Hepatocyte (in vitro differentiated cells): Measurements from ENCODE around the gene CCDC9. TPM values are rescaled to one million over a fixed set of nuclear protein-coding genes. Genes with fewer than 3 reads are reported as not detected.
A peak's percentile ranks its signal among the peaks of the same experiment; 100 is the strongest.
"Not testable (repeated sequence)": the region's sequence is repeated elsewhere in the genome, so short reads cannot be mapped to it uniquely, and the experiment has no call there.

ENCODE experiments used
- DNase-seq: peaks from one replicate; pipeline ENCODE4 v3.0.0-alpha.2; 2016; ENCODE audit warnings: low spot score
- H2AFZ ChIP-seq: fragments of 200-600 bp; sonication (generic); 2 replicates; pipeline ENCODE4 v1.6.0; 2016; ENCODE audit warnings: antibody characterized with exemption, mild to moderate bottlenecking
- H3K27ac ChIP-seq: fragments of 200-600 bp; sonication (generic); 2 replicates; pipeline ENCODE4 v1.5.1; 2016; ENCODE audit warnings: mild to moderate bottlenecking
- H3K27me3 ChIP-seq: fragments of 200-600 bp; sonication (generic); 2 replicates; pipeline ENCODE4 v1.6.1; 2016
- H3K36me3 ChIP-seq: fragments of 200-600 bp; sonication (generic); replicated peaks from 2 replicates; pipeline ENCODE4 v1.5.1; 2016; ENCODE audit warnings: low read depth; ENCODE audit not compliant: insufficient read depth
- H3K4me1 ChIP-seq: fragments of 200-600 bp; sonication (generic); 2 replicates; pipeline ENCODE4 v1.5.1; 2016; ENCODE audit warnings: mild to moderate bottlenecking, moderate library complexity; ENCODE audit not compliant: insufficient read depth
- H3K4me2 ChIP-seq: fragments of 200-600 bp; sonication (generic); 2 replicates; pipeline ENCODE4 v1.6.0; 2016
- H3K4me3 ChIP-seq: fragments of 200-600 bp; sonication (generic); 2 replicates; pipeline ENCODE4 v1.5.1; 2016; ENCODE audit warnings: mild to moderate bottlenecking
- H3K79me2 ChIP-seq: fragments of 200-600 bp; sonication (generic); 2 replicates; pipeline ENCODE4 v1.6.0; 2017; ENCODE audit warnings: mild to moderate bottlenecking
- H3K9me2 ChIP-seq: fragments of 200-600 bp; sonication (generic); replicated peaks from 2 replicates; pipeline ENCODE4 v1.6.0; 2017; ENCODE audit warnings: mild to moderate bottlenecking; ENCODE audit not compliant: insufficient read depth
- H3K9me3 ChIP-seq: fragments of 200-600 bp; sonication (generic); 2 replicates; pipeline ENCODE4 v1.5.1; 2016; ENCODE audit warnings: low read depth, mild to moderate bottlenecking
- H4K20me1 ChIP-seq: fragments of 200-600 bp; sonication (generic); 2 replicates; pipeline ENCODE4 v1.6.0; 2016; ENCODE audit warnings: mild to moderate bottlenecking; ENCODE audit not compliant: insufficient read depth, poor library complexity, severe bottlenecking
- CTCF ChIP-seq: fragments of 200-600 bp; sonication (generic); IDR thresholded peaks from 2 replicates; pipeline ENCODE4 v1.5.1; 2016; ENCODE audit warnings: antibody characterized with exemption, mild to moderate bottlenecking; ENCODE audit not compliant: poor library complexity
- EZH2 ChIP-seq: fragments of 200-600 bp; sonication (generic); IDR thresholded peaks from 2 replicates; pipeline ENCODE4 v1.6.1; 2016; ENCODE audit warnings: antibody characterized with exemption, mild to moderate bottlenecking, borderline replicate concordance
- EZH2phosphoT487 ChIP-seq: fragments of 200-600 bp; sonication (generic); IDR thresholded peaks from one replicate; pipeline ENCODE4 v1.6.1; 2018; ENCODE audit warnings: antibody characterized with exemption, mild to moderate bottlenecking, low read depth, moderate library complexity; ENCODE audit not compliant: unreplicated experiment, severe bottlenecking
- WGBS: methylation state at CpG from one replicate; pipeline ENCODE4 v1.1.6; 2016; ENCODE audit warnings: low lambda C conversion rate; ENCODE audit errors: missing lambda C conversion rate; 5-methylcytosine and 5-hydroxymethylcytosine counted together
- polyA plus RNA-seq: library from polyadenylated mRNA; unstranded; fragments of >200 nt; fragmentation: Nextera tagmentation; extraction: Ambion mirVana; gene quantifications from 2 replicates; pipeline ENCODE4 v1.2.1, GENCODE V29; 2016
- total RNA-seq: library from RNA; depleted of rRNA; stranded (reverse); fragments of >200 nt; gene quantifications from 2 replicates; pipeline ENCODE4 v1.2.3, GENCODE V29; 2014

Gene CCDC9
- total and polyA plus RNA-seq, 2 experiments from 2014 or later = 7.9 to 13.0 TPM

GRCh38 chr19:47274891-47275761 lies 18.8 kb downstream of the CCDC9 start:
- H3K9me2 ChIP-seq = no peaks in the 10 kb centered on the region
- peaks cover 9% of the 10 kb centered on the region for H3K79me2 ChIP-seq
- peaks cover 10% of the 10 kb centered on the region for H4K20me1 ChIP-seq
- H3K36me3 ChIP-seq = no peaks in the 10 kb centered on the region
- no peaks in the 10 kb centered on the region for H3K9me3 ChIP-seq
- TF ChIP-seq CTCF (no peak), EZH2phosphoT487 (no peak), EZH2 (no peak)
- no peak overlapping the region for H2AFZ ChIP-seq
- H3K4me3 ChIP-seq = peak overlapping the region; percentile 45
- peak overlapping the region; percentile 37 for H3K27ac ChIP-seq
- H3K4me2 ChIP-seq = peak overlapping the region; percentile 96
- WGBS = 23% methylated on average over 39 of the region's 82 CpGs
- H3K4me1 ChIP-seq = peaks cover 15% of the 10 kb centered on the region
- DNase-seq = no peak
- no peaks in the 10 kb centered on the region for H3K27me3 ChIP-seq

- peak overlapping the region; percentile 96 for H3K4me2 ChIP-seq
- H3K27me3 ChIP-seq = no peaks in the 10 kb centered on the region
- no peak for TF ChIP-seq EZH2
- no peak for TF ChIP-seq CTCF
- no peak for TF ChIP-seq EZH2phosphoT487
- WGBS = 91% methylated on average over 13 of the region's 13 CpGs
- no peak overlapping the region for H2AFZ ChIP-seq
- H3K79me2 ChIP-seq = peaks cover 9% of the 10 kb centered on the region
- H3K27ac ChIP-seq = no peak overlapping the region
- DNase-seq = no peak
- H3K36me3 ChIP-seq = no peaks in the 10 kb centered on the region
- H3K9me2 ChIP-seq = no peaks in the 10 kb centered on the region
- peaks cover 10% of the 10 kb centered on the region for H4K20me1 ChIP-seq
- H3K4me1 ChIP-seq = peaks cover 15% of the 10 kb centered on the region
- H3K4me3 ChIP-seq = no peak overlapping the region
- no peaks in the 10 kb centered on the region for H3K9me3 ChIP-seq
These were observed 19.6 kb downstream of the CCDC9 start for GRCh38 chr19:47275791-47276461.

- not testable (repeated sequence) for H3K27ac ChIP-seq, H3K4me3 ChIP-seq, H3K27me3 ChIP-seq, DNase-seq, H2AFZ ChIP-seq, H3K9me3 ChIP-seq, H3K9me2 ChIP-seq, H3K4me2 ChIP-seq, H3K36me3 ChIP-seq, H3K79me2 ChIP-seq
- peaks cover 15% of the 10 kb centered on the region for H3K4me1 ChIP-seq
- WGBS = 94% methylated on average over 3 of the region's 3 CpGs
- peaks cover 10% of the 10 kb centered on the region for H4K20me1 ChIP-seq
These were observed 20.2 kb downstream of the CCDC9 start for GRCh38 chr19:47276513-47276912.

GRCh38 chr19:47280183-47280797 lies 24.0 kb downstream of the CCDC9 start:
- TF ChIP-seq EZH2phosphoT487 (no peak), CTCF (peak; percentile 23)
- Histone ChIP-seq H3K79me2 (peaks cover 6% of the 10 kb centered on the region), H3K27ac (no peak overlapping the region), H3K36me3 (no peaks in the 10 kb centered on the region), H3K4me2 (no peak overlapping the region), H2AFZ (no peak overlapping the region), H3K9me2 (no peaks in the 10 kb centered on the region), H3K4me3 (no peak overlapping the region), H3K27me3 (no peaks in the 10 kb centered on the region), H4K20me1 (peaks cover 6% of the 10 kb centered on the region), H3K9me3 (no peaks in the 10 kb centered on the region), H3K4me1 (peaks cover 6% of the 10 kb centered on the region)
- WGBS = 88% methylated on average over 13 of the region's 13 CpGs
- DNase-seq = peak; percentile 34
